ENCODE data around the gene PRKAG2. TPM values are rescaled to one million over a fixed set of nuclear protein-coding genes. Genes with fewer than 3 reads are reported as not detected.

The PRKAG2 gene
- total RNA-seq, 1 donor from 2014 or later: 13.5 TPM

DNA sequence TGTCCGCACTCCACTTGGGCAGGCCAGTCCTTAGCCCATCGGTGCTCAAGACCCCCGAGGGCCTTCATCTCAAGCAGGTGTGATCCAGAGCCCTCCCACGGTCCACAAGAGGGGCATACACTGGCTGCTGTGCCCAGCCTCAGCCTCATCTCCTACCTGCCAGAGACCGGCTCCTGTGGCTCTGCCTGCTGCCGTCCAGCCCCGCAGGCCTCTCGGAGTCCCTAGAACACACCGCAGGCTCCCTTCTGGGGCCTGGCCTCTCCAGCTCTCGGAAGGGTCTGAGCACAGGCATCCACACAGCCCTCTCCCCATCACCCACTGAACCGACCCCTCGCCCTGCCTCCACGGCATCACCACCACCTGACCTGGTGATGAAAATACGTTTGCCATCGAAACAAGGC, 147.4 kb downstream of the PRKAG2 start:
- no peak for DNase-seq (ENCODE audit: low read depth in 2 of 2)

DNA sequence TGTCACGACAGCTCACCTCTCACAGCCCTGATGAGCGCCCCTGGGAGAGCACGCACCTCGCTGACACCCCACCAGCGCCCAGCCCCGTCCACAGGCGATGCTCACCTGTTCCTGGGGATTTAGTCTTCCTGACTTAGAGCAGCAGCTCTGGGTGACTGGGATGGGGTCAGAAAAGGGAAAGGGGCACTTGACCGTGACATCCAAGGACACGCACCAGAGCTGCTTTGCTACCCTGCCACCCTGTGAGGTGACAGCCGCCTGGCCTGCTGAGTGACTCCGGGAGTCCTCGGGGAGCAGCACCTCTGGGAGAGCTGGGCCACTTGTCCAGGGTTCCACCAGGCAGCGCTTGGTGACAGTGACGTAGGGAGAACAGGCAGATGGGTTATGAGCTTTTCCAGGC, 148.2 kb downstream of the PRKAG2 start:
- DNase-seq (ENCODE audit: low read depth in 2 of 2): no peak

DNA sequence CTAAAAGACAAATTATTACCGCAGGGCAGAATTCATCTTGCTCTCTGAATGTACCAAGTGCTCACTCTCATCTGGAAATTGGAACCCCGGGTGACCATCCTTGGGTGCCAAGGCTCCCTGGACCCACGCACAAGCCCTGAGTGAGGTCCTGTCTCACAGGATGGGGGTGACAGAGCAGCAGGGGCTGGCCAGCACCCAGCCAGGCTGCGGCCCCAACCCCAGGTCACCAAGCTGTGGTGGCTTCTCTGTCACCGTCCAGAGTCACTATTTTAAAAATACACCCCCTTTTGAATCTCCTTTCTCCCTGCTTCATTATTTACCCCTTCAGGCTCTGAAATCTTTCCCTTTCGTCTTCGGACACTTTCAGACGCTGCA, 148.6 kb downstream of the PRKAG2 start:
- DNase-seq (ENCODE audit: low read depth in 2 of 2): no peak

DNA sequence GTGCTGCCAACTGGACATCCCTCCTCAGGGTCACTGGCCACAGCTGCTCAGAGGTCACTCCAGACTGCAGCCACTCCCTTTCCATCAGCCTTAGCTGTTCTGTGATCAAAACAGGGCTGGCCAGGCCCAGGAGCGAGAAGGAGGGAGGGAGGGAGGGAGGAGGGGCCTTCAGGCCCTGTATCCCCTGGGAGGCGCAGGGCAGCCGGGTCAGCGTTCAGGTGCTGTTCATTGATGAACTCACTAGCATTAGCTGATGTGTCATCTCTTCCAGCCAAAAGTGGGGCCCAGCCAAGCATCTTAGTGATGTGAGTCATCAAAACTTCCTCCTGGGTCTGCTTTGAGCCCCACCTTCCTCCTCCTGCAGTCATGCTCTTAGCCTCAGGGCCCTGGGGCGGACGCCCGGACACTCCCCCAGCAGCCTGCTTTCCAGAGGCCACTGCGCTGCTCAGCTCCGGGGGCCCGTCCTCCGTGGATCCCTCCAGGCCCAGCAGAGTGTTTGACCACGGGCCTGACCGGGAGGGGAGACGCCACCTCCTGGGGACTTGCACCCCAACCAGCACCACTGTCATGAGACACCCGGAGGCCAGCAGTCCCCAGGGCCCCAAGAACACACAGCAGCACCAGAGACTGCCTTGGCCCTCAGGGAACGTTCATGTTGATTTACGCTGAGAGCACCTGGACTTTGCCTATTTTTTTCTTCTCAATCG, 149.2 kb downstream of the PRKAG2 start:
- peak; percentile 39 to 94 for DNase-seq (ENCODE audit: low read depth in 2 of 2)

DNA sequence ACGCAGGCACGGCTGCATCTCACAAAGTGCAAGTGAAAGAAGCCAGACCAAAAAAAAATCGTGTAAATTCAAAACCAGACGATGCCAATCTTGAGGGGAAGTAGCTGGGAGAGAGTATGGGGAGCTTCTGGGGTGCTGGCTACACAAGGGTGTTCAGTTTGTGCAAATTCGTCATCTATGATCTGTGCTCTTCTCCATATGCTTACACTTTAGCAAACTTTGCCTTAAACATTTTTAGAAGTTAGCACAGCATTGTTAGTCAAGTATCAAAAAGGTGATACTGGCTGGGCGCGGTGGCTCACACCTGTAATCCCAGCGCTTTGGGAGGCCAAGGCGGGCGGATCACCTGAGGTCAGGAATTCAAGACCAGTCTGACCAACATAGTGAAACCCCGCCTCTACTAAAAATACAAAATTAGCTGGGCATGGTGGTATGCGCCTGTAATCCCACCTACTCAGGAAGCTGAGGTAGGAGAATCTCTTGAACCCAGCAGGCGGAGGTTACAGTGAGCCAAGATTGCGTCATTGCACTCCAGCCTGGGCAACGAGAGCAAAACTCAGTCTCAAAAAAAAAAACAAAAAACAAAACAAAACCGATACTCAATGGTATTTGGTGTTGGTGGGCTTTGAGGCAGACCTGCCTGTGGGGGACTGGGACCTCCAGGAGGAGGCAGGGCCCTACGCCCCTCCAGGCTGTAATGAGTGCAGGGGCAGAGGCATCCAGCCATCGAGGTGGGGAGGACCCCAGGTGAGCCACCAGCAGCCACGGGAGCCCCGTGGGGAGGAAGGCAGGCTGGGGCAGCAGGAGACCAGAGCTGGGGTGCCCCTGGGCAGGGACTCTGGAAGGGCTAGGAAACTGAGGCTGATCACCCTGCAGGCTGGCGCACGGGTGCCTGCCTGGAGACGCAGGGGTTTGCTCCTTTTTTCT, 150.0 kb downstream of the PRKAG2 start:
- no peak for DNase-seq (ENCODE audit: low read depth in 2 of 2)

DNA sequence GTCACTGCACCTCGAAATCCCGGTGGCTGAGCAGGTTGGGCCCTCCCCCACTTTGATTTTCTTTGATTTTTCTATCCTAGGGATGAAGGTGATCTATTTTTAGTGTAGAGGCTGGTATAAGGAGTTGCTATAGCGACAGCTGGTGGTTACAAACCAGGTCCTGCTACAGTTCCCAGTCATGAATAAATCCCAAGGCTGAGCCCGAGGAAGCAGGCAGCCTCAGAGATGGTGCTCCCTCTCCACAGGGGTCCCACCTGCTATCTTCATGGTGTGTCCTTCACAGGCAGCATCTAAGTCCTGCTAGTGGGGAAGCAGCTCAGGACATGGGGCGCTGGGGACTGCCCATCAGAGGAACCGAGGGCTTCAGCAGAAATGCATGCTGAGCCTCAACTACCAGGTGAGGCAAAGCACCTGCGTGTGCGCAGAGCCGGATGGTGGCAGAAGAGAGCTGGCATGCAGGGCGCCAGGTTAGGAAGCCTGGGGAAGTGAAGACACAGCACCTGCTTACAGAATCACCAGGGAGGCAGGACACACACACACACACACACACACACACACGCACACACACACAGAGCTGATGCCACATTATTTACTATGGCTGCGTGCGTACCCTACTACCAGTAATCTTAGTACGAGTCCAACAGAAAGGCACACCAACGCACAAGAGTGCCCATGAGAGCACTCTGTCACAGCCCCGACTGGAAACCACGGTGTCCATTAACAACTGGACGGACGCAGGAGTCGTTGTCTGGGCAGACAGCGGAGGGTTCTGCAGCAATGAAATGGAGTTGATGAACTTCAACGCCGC, 150.9 kb downstream of the PRKAG2 start:
- DNase-seq (ENCODE audit: low read depth in 2 of 2): no peak

DNA sequence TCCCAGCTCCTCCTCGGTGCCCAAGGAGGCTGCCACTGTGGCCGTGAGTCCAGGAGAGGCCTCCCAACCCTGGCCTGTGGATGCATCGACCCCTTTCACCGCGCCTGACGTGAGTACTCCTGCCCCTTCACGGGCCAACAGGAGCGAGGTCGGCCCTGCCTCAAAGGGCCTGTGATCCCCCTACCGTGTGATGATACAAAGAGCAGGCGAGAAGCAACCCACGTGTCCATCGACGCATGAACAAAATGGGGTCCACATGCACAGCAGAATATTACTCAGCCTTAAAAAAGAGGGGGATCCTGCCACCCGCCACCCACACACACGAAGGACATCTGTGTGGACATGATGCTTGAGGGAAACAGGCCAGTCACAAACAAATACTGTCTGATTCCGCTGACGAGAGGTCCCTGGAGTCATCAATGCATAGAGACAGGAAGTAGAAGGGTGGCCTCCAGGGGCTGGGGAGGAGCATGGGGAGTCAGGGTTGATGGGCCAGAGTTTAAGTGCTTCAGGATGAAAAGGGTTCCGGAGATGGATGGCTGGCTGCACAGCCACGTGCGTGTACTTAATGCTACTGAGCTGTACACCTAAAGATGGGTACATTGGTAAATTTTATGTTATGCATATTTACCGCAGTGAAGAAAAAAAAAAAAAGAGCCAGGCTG, 151.9 kb downstream of the PRKAG2 start:
- DNase-seq (ENCODE audit: low read depth in 2 of 2): no peak

DNA sequence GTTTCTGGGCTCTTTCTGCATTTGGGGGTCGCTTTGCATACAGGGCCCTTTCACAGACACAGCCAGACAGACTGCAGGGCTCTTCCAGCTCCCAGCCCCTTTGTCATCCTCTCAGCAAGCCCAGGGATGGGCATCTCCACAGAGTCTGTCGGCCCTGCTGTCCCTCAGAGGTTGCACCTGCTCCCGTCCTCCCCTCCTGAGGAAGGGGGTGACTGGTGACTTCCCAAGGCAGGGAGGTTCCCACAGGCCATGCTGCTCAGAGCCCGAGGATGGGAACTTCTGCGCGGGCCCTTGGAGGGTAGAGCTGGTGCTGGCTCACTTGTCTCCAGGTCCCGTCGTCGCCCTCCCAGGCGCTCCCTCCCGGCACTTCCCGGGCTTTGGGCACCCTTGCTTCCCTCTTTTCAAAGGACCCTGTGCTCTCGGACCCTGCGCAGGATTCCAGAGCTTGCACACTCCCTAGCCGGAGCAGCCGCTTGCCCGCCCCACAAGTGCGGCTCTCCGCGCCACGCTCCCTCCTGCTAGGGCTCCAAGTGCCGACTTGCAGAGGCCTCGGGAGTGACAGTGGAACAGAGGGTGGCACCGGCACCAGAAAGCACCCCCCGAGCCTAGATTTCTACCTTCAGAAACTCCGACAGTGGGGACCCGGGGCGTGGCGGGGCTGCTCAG, 152.5 kb downstream of the PRKAG2 start:
- DNase-seq (ENCODE audit: low read depth in 2 of 2): no peak

DNA sequence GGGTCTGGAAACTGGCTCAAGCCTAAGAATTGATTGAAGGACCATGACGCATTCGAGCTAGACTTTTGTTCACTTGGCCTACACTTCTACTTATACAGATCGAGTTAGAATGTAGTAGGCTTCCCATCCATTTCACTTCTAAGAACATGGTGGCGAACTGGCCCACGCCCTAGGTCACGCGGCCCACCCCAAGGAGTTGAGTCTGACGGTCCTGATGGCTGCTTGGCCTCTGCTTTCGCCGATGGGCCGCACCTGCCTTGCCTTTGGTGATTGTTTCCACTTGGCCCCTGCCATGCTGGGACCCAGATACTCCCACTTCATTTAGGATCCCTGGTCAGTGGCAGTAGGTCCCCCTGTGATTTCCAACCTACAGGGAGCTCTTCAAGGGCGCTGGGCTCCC, 153.6 kb downstream of the PRKAG2 start:
- no peak for DNase-seq (ENCODE audit: low read depth in 2 of 2)

DNA sequence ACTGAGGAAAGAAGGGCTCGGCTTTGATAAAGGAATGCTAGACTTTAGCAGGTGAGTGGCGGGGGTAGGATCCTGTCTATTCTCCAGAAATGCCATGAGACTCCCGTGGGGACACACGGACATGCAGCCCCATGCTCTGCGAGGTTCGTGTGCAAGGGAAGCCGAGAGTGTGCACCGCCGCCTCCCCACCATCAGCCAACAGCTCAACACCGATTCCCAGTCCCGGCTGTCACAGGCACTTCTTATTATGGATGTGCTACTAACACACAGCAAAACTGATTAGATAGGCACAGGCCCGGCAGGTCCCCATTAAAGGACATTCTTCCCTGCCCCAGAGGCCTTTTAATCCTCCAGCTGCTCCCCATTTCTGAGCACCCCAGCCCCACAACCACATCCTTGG, 154.4 kb downstream of the PRKAG2 start:
- no peak for DNase-seq (ENCODE audit: low read depth in 2 of 2)

DNA sequence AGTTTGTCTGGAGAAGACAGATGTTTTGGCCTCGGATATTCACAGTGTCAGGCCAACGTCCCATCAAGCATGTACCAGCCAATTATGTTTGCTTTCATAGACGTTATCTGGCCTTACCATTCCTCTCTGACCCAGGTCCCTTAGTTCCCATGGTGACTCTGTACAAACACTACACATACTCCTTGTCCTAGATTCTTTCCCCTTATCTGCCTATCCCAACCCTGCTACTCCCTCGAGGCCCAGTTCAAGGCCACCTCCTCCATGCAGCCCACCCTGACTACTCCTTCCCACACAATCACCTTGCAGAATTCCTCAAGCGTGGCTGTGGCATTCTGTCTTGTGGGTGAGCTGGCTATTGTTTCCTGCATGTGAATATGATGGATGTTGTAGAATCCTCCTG, 155.2 kb downstream of the PRKAG2 start:
- no peak for DNase-seq (ENCODE audit: low read depth in 2 of 2)

DNA sequence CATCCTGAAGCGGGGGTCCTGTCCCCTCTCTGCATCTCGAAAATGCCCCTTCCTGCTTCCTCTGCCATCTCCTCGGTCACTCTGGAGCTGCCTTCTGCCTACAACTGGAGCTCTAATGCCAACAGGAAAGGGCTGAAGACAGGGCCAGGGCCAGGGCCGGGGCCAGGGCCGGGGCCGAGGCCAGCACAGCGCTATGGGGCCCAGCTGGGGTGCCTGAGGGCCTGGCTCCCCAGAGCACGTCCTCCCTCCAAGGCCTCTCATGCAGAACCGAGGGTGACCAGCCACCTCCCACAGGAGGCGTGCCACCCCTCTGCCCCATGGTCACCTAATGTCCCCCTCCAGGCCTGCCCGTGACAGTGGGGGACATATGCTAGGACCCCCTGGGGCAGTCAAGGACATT, 155.7 kb downstream of the PRKAG2 start:
- DNase-seq (ENCODE audit: low read depth in 2 of 2): no peak

DNA sequence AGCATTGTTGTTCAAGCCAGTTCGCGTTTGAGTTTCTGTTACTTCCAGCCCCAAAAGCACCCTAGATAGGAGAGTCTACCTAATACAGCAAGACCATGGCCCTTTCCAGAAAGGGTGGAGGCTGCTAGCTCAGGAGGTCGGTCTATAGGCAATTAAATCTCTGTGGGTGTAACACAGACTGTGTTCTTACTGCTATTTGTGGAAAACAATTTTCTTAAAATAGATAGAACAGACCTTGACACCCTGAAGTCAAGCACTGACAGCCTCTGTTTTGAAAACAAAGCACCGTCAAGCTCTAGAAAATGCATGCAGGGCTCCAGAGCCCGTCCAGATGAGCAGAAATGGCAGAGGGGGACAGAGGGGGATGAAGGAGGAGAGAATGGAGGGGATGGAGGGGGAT, 156.6 kb downstream of the PRKAG2 start:
- no peak for DNase-seq (ENCODE audit: low read depth in 2 of 2)

DNA sequence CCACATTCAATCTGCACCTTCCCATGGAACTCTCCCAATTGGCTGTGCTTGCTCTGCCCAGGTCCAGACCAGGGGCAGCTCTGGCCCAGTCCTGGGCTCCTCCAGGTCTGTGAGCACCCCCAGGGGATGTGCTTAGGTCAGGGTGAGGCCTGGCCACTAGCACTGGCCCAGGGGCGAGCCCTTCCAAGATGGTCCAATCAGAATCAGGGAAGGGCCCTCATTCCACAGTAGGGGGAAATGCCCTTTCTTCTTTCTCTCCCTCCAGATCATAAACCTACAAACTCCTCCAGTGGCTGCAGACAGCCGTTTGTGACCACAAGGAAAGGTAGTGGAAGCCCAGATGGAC, 157.0 kb downstream of the PRKAG2 start:
- DNase-seq (ENCODE audit: low read depth in 2 of 2): no peak

DNA sequence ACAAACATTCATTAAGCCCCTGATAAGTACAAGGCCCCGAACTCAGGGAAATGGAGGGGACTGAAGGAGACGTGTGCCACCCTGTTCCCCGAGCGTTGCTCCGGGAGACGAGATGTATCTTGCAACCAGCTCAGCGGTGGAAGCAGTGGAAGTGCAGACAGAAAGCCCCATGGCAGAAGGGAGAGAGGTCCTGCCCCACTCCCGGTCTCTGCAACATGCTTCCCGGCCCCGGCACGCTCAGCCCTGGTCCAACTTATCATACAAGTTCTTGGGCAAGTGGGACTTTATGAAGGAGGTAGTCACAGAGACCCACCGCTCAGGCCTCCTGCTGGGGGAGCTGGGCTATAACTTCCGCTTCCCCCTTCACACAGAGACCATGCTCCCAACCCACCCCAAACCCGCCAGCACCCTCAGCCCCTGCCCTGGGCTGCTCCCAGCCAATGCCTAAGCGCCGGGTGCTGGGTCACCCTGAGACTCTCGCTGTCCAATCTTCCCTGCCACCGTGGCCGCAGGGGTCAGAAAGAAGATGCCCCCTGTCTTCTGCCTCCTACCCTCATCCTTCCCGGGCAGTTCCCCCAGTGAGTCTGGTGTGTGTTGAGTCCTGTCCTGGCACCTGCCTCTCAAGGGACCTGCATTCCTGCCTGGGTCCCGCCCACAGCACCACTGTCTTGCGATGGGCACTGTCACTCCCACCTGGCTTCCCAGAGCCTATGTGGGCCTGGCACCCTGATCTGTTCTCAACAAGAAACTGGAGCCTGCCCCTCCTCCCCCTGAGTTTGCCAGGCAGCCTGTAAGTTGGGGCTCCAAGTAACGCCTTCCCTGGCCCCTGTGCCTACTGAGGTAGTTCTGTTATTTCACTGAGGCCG, 157.7 kb downstream of the PRKAG2 start:
- no peak for DNase-seq (ENCODE audit: low read depth in 2 of 2)

DNA sequence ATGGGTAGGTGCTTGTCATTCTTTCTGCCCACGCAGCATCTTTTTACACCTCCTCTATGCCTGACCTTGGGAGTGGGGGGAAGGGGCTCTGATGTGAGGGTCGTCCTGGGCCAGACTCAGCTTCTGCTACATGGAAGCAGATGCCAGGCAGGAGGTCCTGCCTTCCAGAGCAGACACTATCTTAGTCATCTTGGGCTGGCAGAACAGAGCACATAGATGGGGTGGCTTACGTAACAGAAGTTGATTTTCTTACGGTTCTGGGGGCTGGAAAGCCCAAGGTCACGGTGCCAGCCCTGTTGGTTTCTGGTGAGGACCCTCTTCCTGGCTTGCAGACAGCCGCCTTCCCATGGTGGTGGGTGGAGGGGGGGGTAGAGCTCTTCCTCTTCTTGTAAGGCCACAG, 159.0 kb downstream of the PRKAG2 start:
- DNase-seq (ENCODE audit: low read depth in 2 of 2): no peak

DNA sequence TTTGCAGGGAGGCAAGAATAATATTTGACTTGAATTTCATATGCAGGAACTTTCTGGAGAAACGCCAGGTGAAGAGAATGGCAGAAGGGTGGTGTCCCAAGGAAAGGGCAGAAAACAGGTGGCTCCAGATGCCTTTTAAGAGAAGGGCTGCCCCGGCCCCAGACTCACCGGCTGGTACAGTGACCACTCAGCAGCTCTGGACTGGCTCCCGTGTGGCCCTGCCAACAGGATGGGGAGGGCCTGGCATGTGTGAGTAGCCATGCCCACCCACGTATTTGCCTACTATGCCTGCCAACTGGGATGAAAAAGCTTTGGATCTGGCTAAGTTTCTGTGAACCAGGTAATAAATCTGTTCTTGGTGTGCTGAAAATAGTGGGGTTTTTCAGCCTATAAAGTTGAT, 159.5 kb downstream of the PRKAG2 start:
- no peak for DNase-seq (ENCODE audit: low read depth in 2 of 2)

DNA sequence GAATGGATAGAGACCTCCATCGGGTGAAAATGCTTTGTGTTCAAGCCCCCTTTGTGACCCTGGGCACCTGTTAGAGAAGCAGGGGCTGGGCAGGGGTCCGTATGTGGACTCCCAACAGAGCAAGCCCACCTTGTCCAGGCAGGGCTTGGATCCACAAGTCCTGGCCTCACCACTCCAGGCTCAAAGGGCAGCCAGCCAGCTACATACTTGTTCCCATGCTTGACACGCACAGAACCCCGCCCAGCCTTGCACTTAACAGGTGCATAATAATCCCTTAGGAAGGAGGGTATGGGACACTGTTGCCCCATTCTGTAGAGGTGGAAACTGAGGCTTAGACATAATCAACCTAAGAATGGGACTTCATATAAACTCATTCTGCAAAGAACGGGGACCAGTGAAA, 160.6 kb downstream of the PRKAG2 start:
- DNase-seq (ENCODE audit: low read depth in 2 of 2): no peak

DNA sequence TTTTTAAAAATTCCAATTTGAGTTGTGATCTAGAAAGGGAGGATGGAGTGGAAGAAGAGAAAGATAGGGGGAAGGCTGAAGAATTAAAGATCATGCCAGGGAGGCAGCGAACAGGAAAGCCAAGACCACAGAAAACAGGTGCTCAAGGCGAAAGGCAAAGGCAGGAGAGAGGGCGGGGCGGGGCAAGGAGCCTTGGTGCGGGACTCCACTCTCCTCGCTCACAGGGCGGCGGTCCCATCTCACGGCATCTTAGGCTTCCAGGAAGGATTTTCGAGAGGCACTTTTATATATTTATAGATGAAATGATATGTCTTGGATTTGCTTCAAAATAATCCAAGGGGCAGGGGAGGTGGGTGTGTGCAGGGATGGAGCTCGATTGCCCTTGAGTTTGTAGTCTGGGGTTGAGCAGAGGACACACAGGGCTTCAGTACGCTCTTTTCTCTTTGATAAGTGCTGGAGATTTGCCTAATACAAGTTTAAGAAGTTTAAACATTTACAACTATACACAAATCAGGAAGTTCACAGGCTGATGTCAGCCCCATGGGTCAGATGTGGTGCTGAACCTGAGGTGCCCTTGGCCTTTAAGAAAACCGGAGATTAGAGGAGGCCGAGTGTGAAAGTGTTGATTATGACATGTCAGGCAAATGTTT, 161.1 kb downstream of the PRKAG2 start:
- no peak for DNase-seq (ENCODE audit: low read depth in 2 of 2)

DNA sequence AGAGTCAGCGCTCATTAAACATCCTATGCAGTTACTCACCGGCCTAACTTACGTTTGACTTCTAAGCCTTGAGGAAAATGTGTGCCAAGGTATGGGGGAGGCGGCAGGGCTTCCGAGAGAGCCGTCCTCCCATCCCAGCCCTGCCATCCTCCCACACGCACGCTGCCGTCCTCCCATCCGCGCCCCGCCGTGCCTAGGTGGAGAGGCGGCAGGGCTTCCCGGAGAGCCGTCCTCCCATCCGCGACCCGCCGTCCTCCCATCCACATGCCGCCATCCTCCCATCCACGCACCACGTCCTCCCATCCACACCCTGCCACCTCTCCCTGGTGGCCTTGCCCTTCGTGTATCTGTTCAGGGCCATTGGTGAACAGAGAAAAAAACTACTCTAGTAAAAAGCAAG, 162.7 kb downstream of the PRKAG2 start:
- no peak for DNase-seq (ENCODE audit: low read depth in 2 of 2)
